Fibroblast of lung (primary cell): Measurements from ENCODE around the gene AGO3. TPM values are rescaled to one million over a fixed set of nuclear protein-coding genes. Genes with fewer than 3 reads are reported as not detected.
"Not testable (repeated sequence)": the region's sequence is repeated elsewhere in the genome, so short reads cannot be mapped to it uniquely, and the experiment has no call there.

Experiments
- DNase-seq, 2 donors: peaks; one replicate each; pipeline versions ENCODE4 v3.0.0 to v3.0.0-alpha.2; 2010; ENCODE audit warnings: low read depth in 2 of 2
- H2AFZ ChIP-seq: 2 replicates; pipeline ENCODE4 v1.5.1; 2012; ENCODE audit warnings: low read length, control low read depth, inconsistent platforms
- H3K27ac ChIP-seq: 2 replicates; pipeline ENCODE4 v1.5.1; 2011; ENCODE audit warnings: low read length, control low read depth; ENCODE audit not compliant: insufficient read depth
- H3K27me3 ChIP-seq: 2 replicates; pipeline ENCODE4 v1.5.1; 2011; ENCODE audit warnings: mild to moderate bottlenecking, low read length; ENCODE audit not compliant: control insufficient read depth, insufficient read depth
- H3K36me3 ChIP-seq: 2 replicates; pipeline ENCODE4 v1.5.1; 2011; ENCODE audit warnings: low read length; ENCODE audit not compliant: control insufficient read depth, insufficient read depth
- H3K4me1 ChIP-seq: 2 replicates; pipeline ENCODE4 v1.5.1; 2011; ENCODE audit warnings: low read length; ENCODE audit not compliant: control insufficient read depth, insufficient read depth; ENCODE audit errors: extremely low read depth
- H3K4me2 ChIP-seq: 2 replicates; pipeline ENCODE4 v1.5.1; 2011; ENCODE audit warnings: low read length, control low read depth; ENCODE audit not compliant: insufficient read depth; ENCODE audit errors: extremely low read depth
- H3K4me3 ChIP-seq, 4 experiments: fragments of 200-600 bp in 1 of 4; sonication (generic) in 1 of 4; replicated peaks in 1 of 4; 2 replicates each; pipeline ENCODE4 v1.5.1; 2011 to 2016; ENCODE audit warnings: low read length in 4 of 4, low read depth in 3 of 4, mild to moderate bottlenecking in 3 of 4, control low read depth in 2 of 4, inconsistent platforms in 1 of 4, mixed read lengths in 1 of 4; ENCODE audit not compliant: insufficient read depth in 1 of 4; ENCODE audit errors: control extremely low read depth in 1 of 4
- H3K79me2 ChIP-seq: 2 replicates; pipeline ENCODE4 v1.5.1; 2012; ENCODE audit warnings: mild to moderate bottlenecking, low read length, inconsistent platforms; ENCODE audit not compliant: control insufficient read depth, insufficient read depth
- H3K9ac ChIP-seq: 2 replicates; pipeline ENCODE4 v1.5.1; 2011; ENCODE audit warnings: mild to moderate bottlenecking, low read length, control low read depth; ENCODE audit not compliant: insufficient read depth
- H3K9me3 ChIP-seq: 2 replicates; pipeline ENCODE4 v1.5.1; 2012; ENCODE audit warnings: low read depth, low read length; ENCODE audit not compliant: control insufficient read depth, insufficient read depth
- H4K20me1 ChIP-seq: 2 replicates; pipeline ENCODE4 v1.5.1; 2011; ENCODE audit warnings: low read length; ENCODE audit not compliant: control insufficient read depth, insufficient read depth; ENCODE audit errors: extremely low read depth
- CTCF ChIP-seq, 2 donors: IDR thresholded peaks in 1 of 2; conservative IDR thresholded peaks in 1 of 2; 1 replicate in 1 of 2; 2 replicates in 1 of 2; pipeline ENCODE4 v1.5.1; 2011 to 2012; ENCODE audit warnings: low read length in 2 of 2, control low read depth in 1 of 2, inconsistent platforms in 1 of 2, low read depth in 1 of 2, mild to moderate bottlenecking in 1 of 2
- EZH2 ChIP-seq: IDR thresholded peaks from 2 replicates; pipeline ENCODE4 v1.5.1; 2012; ENCODE audit warnings: low read length, control low read depth, mild to moderate bottlenecking; ENCODE audit errors: missing control alignments
- polyA plus RNA-seq, 2 donors: library from polyadenylated mRNA; depleted of rRNA in 1 of 2; stranded (reverse) in 1 of 2; unstranded in 1 of 2; fragments of >200 nt; gene quantifications; 2 replicates each; pipeline ENCODE4 v1.2.1, GENCODE V29; 2011 to 2012; ENCODE audit warnings: missing spikeins in 1 of 2
- total RNA-seq: library from RNA; depleted of rRNA; stranded (reverse); fragments of >200 nt; gene quantifications from 2 replicates; pipeline ENCODE4 v1.2.1, GENCODE V29; 2014

Gene AGO3
- total and polyA plus RNA-seq, 2 donors (not counting 1 experiment from before 2014, with no cell fraction given) = 12.9 to 19.6 TPM

- no peak for DNase-seq
- H3K27me3 ChIP-seq = no peaks in the 10 kb centered on the region
- TF ChIP-seq EZH2 = no peak
- TF ChIP-seq CTCF (conservative IDR thresholded peaks at IDR 0.05 in 1 of 2, IDR thresholded peaks at IDR 0.05 in 1 of 2; ENCODE audit: low read depth in 1 of 2, low read length in 2 of 2) = no peak
- no peaks in the 10 kb centered on the region for H3K36me3 ChIP-seq
- no peak overlapping the region for H2AFZ ChIP-seq
- no peaks in the 10 kb centered on the region for H3K4me1 ChIP-seq
- no peaks in the 10 kb centered on the region for H3K79me2 ChIP-seq
- no peaks in the 10 kb centered on the region for H4K20me1 ChIP-seq
- no peak overlapping the region for H3K27ac ChIP-seq
- no peak overlapping the region for H3K4me3 ChIP-seq
- H3K4me2 ChIP-seq = no peak overlapping the region
- no peaks in the 10 kb centered on the region for H3K9me3 ChIP-seq
- H3K9ac ChIP-seq = no peak overlapping the region
These were observed 28.4 kb downstream of the AGO3 start for GRCh38 chr1:35959304-35959703.

GRCh38 chr1:35962952-35963351, 32.0 kb downstream of the AGO3 start:
- H4K20me1 ChIP-seq = no peaks in the 10 kb centered on the region
- no peaks in the 10 kb centered on the region for H3K9me3 ChIP-seq
- H3K27ac ChIP-seq = no peak overlapping the region
- no peak for DNase-seq
- no peak overlapping the region for H3K9ac ChIP-seq
- H3K4me3 ChIP-seq = no peak overlapping the region
- H3K79me2 ChIP-seq = no peaks in the 10 kb centered on the region
- no peaks in the 10 kb centered on the region for H3K27me3 ChIP-seq
- H3K4me2 ChIP-seq = no peak overlapping the region
- no peak overlapping the region for H2AFZ ChIP-seq
- no peaks in the 10 kb centered on the region for H3K4me1 ChIP-seq
- H3K36me3 ChIP-seq = no peaks in the 10 kb centered on the region
- TF ChIP-seq EZH2 (no peak), CTCF (conservative IDR thresholded peaks at IDR 0.05 in 1 of 2, IDR thresholded peaks at IDR 0.05 in 1 of 2; ENCODE audit: low read depth in 1 of 2, low read length in 2 of 2) (no peak)

DNA sequence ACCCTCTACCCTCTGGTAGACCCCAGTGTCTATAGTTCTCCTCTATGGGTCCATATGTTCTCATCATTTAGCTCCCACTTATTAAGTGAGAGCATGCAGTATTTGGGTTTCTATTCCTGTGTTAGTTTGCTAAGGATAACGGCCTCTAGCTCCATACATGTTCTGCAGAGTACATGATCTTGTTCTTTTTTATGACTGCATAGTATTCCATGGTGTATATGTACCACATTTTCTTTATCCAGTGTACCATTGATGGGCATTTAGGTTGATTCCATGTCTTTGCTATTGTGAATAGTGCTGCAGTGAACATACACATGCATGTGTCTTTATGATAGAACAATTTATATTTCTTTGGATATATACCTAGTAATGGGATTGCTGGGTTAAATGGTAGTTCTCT, 33.4 kb downstream of the AGO3 start:
- H2AFZ ChIP-seq, H3K4me3 ChIP-seq, H3K79me2 ChIP-seq, H3K36me3 ChIP-seq, H3K27ac ChIP-seq, H3K4me2 ChIP-seq, H3K4me1 ChIP-seq, H4K20me1 ChIP-seq, H3K9ac ChIP-seq, H3K9me3 ChIP-seq, DNase-seq, H3K27me3 ChIP-seq: not testable (repeated sequence)
